Liver (tissue), 9 donors: ENCODE results near the gene PKIG. TPM values are rescaled to one million over a fixed set of nuclear protein-coding genes. Genes with fewer than 3 reads are reported as not detected.

ENCODE experiments used
- DNase-seq: peaks from one replicate; pipeline ENCODE4 v3.0.0-alpha.2; 2017; ENCODE audit warnings: low spot score
- H3K27ac ChIP-seq, 2 donors: one replicate each; pipeline ENCODE4 v1.7.0; 2013; ENCODE audit warnings: inconsistent platforms in 2 of 2, low read length in 2 of 2, control low read depth in 1 of 2, low read depth in 1 of 2, mild to moderate bottlenecking in 1 of 2
- H3K27me3 ChIP-seq, 4 donors: one replicate each; pipeline versions ENCODE4 v1.6.1 to v1.7.0; 2013; ENCODE audit warnings: low read length in 3 of 4, inconsistent platforms in 1 of 4, mild to moderate bottlenecking in 1 of 4, moderate library complexity in 1 of 4; ENCODE audit not compliant: control insufficient read depth in 4 of 4, insufficient read depth in 4 of 4
- H3K36me3 ChIP-seq, 4 donors: one replicate each; pipeline versions ENCODE4 v1.6.1 to v1.7.0; 2013; ENCODE audit warnings: low read length in 3 of 4, mild to moderate bottlenecking in 3 of 4, low read depth in 1 of 4, moderate library complexity in 1 of 4; ENCODE audit not compliant: control insufficient read depth in 4 of 4, insufficient read depth in 3 of 4
- H3K4me1 ChIP-seq, 4 donors: one replicate each; pipeline versions ENCODE4 v1.6.1 to v1.7.0; 2013; ENCODE audit warnings: low read length in 3 of 4, mild to moderate bottlenecking in 3 of 4, moderate library complexity in 1 of 4; ENCODE audit not compliant: control insufficient read depth in 4 of 4, insufficient read depth in 4 of 4
- H3K4me3 ChIP-seq, 3 donors: one replicate each; pipeline versions ENCODE4 v1.6.1 to v1.7.0; 2013; ENCODE audit warnings: low read length in 3 of 3, control low read depth in 1 of 3, low read depth in 1 of 3, mild to moderate bottlenecking in 1 of 3
- H3K9ac ChIP-seq, 2 donors: one replicate each; pipeline ENCODE4 v1.7.0; 2013; ENCODE audit warnings: low read length in 2 of 2, mild to moderate bottlenecking in 2 of 2, moderate library complexity in 2 of 2, control low read depth in 1 of 2, low read depth in 1 of 2
- H3K9me3 ChIP-seq, 4 donors: one replicate each; pipeline versions ENCODE4 v1.6.1 to v1.7.0; 2013; ENCODE audit warnings: low read length in 3 of 4; ENCODE audit not compliant: control insufficient read depth in 4 of 4
- FOXA2 ChIP-seq: IDR thresholded peaks from 2 replicates; pipeline ENCODE4 v1.6.1; 2016; ENCODE audit warnings: antibody characterized with exemption
- HNF4A ChIP-seq, 2 donors: conservative IDR thresholded peaks; 2 replicates each; pipeline ENCODE4 v1.6.1; 2016; ENCODE audit warnings: antibody characterized with exemption in 2 of 2, mild to moderate bottlenecking in 2 of 2
- JUND ChIP-seq, 2 donors: IDR thresholded peaks; 2 replicates each; pipeline ENCODE4 v1.6.1; 2016; ENCODE audit warnings: antibody characterized with exemption in 2 of 2
- MAX ChIP-seq: IDR thresholded peaks from 2 replicates; pipeline ENCODE4 v1.6.1; 2016; ENCODE audit warnings: antibody characterized with exemption
- NR2F2 ChIP-seq: IDR thresholded peaks from 2 replicates; pipeline ENCODE4 v1.6.1; 2016; ENCODE audit warnings: antibody characterized with exemption
- RAD21 ChIP-seq, 2 donors: IDR thresholded peaks; 2 replicates each; pipeline ENCODE4 v1.6.1; 2016; ENCODE audit warnings: antibody characterized with exemption in 2 of 2, mild to moderate bottlenecking in 2 of 2
- SP1 ChIP-seq: IDR thresholded peaks from 2 replicates; pipeline ENCODE4 v1.6.1; 2018; ENCODE audit warnings: antibody characterized with exemption, mild to moderate bottlenecking
- WGBS: extraction: QIAGEN DNeasy Blood & Tissue Kit; methylation state at CpG from one replicate; pipeline ENCODE4 v1.1.7; 2013; 5-methylcytosine and 5-hydroxymethylcytosine counted together
- polyA plus RNA-seq, 2 donors: library from polyadenylated mRNA; stranded (reverse) in 1 of 2; unstranded in 1 of 2; fragments of 200-250 nt in 1 of 2; fragments of >200 nt in 1 of 2; fragmentation: Nextera tagmentation in 1 of 2; extraction: Ambion mirVana in 1 of 2; gene quantifications; one replicate each; pipeline versions ENCODE4 v1.2.1 to v1.2.3, GENCODE V29; 2013 to 2015
- total RNA-seq, 2 donors: library from RNA; depleted of rRNA; stranded (reverse); fragments of >200 nt; gene quantifications; one replicate each; pipeline ENCODE4 v1.2.3, GENCODE V29; 2014
- donor health status: healthy.
- donor health status: healthy.
- donor health status: healthy.
- donor health status: healthy.
- donor health status: healthy.

The PKIG gene
- total and polyA plus RNA-seq, 4 donors: 10.6 to 24.3 (median 23.4) TPM

- Histone ChIP-seq H3K9me3 (no peaks in the 10 kb centered on the region), H3K4me1 (no peaks in the 10 kb centered on the region), H3K27me3 (no peaks in the 10 kb centered on the region), H3K4me3 (no peak overlapping the region), H3K27ac (no peak overlapping the region), H3K36me3 (no peaks in the 10 kb centered on the region), H3K9ac (no peak overlapping the region)
- 75% methylated on average over 3 of the region's 3 CpGs for WGBS
- no peak for DNase-seq
- TF ChIP-seq JUND (IDR thresholded peaks at IDR 0.05) (no peak), NR2F2 (no peak), FOXA2 (no peak), RAD21 (IDR thresholded peaks at IDR 0.05) (no peak), HNF4A (conservative IDR thresholded peaks at IDR 0.05) (no peak), SP1 (no peak), MAX (no peak)
These were observed 83.7 kb downstream of the PKIG start for GRCh38 chr20:44666066-44666465.

Other genes with a start within 250 kb of the PKIG start
- gene R3HDML, start 245.5 kb upstream of the PKIG start, total RNA-seq: not detected
- gene R3HDML, start 245.5 kb upstream of the PKIG start, polyA plus RNA-seq: not detected
- gene HNF4A, start 226.9 kb upstream of the PKIG start, total RNA-seq: 100 to 1,000 TPM in 1 of 2 donors, 10 to 100 TPM in 1; 51.7 to 171 TPM
- gene HNF4A, start 226.9 kb upstream of the PKIG start, polyA plus RNA-seq: 100 to 1,000 TPM in 1 of 2 donors, 10 to 100 TPM in 1; 52.3 to 120 TPM
- gene TTPAL, start 106.7 kb upstream of the PKIG start, total RNA-seq: 10 to 100 TPM; 17.3 to 39.7 TPM
- gene TTPAL, start 106.7 kb upstream of the PKIG start, polyA plus RNA-seq: 10 to 100 TPM; 11.6 to 17.9 TPM
- 10 to 100 TPM; 51.1 to 65.4 TPM for gene SERINC3, start 60.5 kb upstream of the PKIG start, total RNA-seq
- gene SERINC3, start 60.5 kb upstream of the PKIG start, polyA plus RNA-seq: 10 to 100 TPM; 51.5 to 70.0 TPM
- 1 to 10 TPM; 2.9 to 7.7 TPM for gene ADA, start 69.1 kb downstream of the PKIG start, total RNA-seq
- 1 to 10 TPM; 2.9 to 3.1 TPM for gene ADA, start 69.1 kb downstream of the PKIG start, polyA plus RNA-seq
- 1 to 10 TPM in 1 of 2 donors, not detected in 1; 1.2 TPM for gene CCN5, start 132.8 kb downstream of the PKIG start, total RNA-seq
- gene CCN5, start 132.8 kb downstream of the PKIG start, polyA plus RNA-seq: 1 to 10 TPM; 1.9 to 3.6 TPM
- gene KCNK15, start 163.3 kb downstream of the PKIG start, total RNA-seq: under 1 TPM in 1 of 2 donors, not detected in 1; 0.08 TPM
- under 1 TPM; 0.08 to 0.11 TPM for gene KCNK15, start 163.3 kb downstream of the PKIG start, polyA plus RNA-seq
- gene RIMS4, start 228.0 kb downstream of the PKIG start, total RNA-seq: not detected
- gene RIMS4, start 228.0 kb downstream of the PKIG start, polyA plus RNA-seq: not detected